ENCODE data around the gene UNC79.

The UNC79 gene

DNA sequence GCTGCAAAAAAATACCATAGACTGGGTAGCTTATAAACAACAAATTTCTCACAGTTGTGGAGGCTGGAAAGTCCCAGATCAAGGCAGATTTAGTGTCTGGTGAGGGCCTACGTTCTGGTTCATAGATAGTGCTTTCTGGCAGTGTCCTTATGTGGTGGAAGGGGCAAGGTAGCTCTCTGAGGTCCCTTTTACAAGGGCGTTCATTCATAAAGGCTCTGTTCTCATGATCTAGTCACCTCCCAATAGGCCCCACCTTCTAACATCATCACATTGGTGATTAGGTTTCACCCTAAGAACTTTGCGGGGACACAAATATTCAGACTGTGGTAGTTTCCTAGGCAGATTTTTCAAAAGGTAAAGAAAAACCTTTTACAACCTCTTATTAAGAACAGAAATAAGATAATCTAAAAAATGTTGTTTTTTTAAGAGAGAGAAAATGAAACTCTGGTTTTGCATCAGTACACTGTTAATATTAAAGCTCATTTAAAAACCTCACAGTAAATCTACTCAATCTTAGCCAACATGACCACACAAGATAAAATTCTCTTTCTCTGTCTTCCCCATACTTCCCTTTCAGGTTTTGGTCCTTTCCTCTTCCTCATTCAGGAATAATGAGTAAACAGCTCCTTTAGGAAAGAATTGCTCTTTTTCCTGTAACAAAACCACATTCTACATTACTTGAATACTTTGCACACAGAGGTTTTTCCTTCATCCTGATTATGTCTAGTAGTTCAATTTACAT lies 117.5 kb downstream of the UNC79 start:
- DNase-seq (ENCODE audit: low read depth, low spot score), result no peak

DNA sequence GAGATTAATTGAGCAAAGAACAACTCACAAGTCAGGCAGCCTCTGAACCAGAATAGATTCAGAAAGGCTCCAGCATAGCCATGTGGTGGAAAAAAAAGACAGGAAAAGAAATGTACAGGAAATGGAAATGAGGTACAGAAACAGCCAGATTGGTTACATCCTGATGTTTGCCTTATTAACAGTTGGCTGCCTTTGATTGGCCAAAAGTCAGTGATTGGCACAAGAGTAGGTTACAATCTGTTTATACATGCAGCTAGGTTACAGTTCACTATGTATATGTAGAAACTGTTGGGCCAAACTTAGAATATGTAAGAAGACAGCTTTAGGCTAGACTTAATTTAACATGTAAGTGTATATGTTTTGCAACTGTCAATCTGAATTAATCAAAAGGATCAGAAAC lies 118.9 kb downstream of the UNC79 start:
- DNase-seq (ENCODE audit: low read depth, low spot score), result no peak

DNA sequence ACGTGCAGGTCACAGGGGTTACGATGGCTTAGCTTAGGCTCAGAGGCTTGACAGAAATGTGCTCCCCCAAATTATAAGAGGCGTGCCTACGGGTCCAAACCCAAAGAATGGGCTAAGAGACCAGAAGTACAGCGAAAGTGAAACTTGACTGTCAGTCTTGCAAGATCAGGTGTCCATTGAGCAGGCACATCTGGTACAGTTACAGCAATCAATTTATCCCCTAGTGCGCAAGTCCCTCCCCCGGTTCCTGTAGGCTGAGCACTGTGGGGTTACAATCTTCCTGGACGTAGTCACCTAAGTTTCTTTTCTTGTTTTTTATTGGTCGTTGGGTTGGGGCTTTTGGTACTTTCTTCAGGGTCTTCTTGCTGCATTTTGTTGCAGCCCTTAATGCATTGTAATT lies 134.2 kb downstream of the UNC79 start:
- no peak for DNase-seq (ENCODE audit: low read depth, low spot score)

DNA sequence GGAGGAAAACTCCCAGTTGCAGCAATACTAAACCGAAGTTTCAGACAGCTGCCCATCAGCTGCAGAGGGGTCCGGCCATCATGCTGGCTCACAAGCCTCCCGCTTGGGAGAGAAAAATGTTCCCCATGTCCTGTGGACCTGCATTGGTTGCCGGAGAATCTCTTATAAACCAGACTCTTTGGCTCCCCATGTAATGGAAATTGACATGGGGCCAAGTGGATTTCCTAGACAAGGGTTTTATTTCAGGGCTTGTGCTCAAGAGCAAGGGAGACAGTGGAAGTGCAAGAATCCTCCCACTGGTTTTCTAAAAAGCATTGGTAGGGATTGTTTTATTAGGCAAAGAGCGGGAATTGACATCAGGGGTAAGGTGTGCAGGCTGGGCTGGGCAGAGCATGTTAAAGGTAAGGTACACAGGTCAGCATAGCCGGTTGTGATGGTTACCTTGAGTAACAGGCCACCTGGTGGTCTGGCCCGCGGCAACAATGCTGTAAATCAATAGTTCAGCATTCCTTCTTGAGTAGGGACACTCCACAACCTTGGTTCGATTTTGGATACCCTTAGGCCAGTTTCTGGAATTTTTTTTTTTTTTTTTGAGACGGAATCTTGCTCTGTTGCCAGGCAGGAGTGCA lies 135.4 kb downstream of the UNC79 start:
- DNase-seq (ENCODE audit: low read depth, low spot score), result no peak

DNA sequence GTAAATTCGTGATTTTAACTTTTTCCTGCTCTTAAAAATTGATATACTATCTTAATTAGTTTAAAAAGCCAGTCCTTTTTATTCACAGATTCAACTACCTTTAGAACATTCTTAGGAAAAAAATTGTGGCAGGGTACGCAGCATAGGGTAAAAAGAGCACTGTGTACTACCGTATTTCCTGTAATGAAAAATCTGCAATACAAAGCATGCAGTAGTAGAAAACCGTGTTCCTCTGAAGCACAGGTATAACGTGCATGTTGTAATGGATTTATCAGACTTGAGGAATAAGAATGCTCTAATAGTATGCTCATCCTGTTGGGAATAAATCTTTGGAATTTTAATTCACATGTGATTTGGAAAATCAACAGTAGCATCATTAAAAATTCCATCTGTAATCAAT lies 140.5 kb downstream of the UNC79 start:
- DNase-seq (ENCODE audit: low read depth, low spot score), result no peak

DNA sequence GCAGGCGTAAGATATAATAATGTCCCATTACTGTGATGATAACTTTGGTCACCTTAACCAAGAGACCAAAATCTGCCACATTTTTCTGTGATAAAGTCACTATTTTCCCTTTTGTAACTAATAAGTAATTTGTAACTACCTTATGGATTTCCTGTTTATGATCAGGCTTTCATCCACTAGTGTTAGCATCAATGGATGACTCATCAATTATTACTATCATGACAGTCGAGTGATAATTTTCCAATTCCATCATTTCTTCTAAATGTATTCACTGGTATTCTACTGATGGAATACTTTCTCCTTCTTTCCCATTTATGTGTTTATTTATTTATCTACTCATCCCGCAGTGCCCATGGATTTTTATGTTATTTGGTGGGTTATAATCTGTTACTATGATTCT lies 148.4 kb downstream of the UNC79 start:
- no peak for DNase-seq (ENCODE audit: low read depth, low spot score)

DNA sequence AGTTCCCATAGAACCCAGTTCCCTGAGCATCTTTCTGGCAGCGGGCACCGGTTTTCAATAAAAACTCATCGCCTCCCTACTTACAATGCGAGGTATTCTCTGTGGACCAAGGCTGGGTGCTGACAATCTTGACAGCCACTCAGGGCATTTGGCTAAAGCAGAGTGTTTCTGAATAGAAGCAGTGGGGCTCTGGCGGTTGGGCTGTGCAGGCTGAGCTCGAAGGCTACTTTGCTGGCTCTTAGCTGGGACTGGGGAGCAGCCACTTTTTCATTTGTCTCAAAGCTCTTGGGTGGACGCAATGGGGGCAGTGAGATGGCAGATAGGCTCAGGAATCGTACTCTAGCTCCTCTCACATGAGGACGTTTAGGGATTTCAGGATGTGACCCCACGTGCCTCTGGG lies 151.8 kb downstream of the UNC79 start:
- DNase-seq (ENCODE audit: low read depth, low spot score), result no peak

DNA sequence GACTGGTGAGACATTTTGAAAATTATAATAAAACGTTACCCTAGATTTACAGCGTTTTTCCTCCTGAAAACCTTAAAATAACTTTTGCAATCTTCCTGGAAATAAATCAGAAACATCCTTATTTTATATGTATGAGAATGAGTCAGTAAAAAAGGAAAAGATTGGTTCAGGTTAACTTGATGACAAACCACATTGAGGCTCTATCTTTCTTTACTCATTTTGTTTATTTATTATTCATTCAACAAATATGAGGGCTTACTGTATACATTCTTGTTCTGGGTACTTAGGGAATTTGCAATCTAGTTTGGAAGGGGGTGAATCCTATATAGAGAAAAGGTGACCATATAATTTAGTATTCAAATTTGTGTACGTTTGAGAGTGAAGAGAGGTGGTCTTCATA lies 156.6 kb downstream of the UNC79 start:
- DNase-seq (ENCODE audit: low read depth, low spot score), result no peak

DNA sequence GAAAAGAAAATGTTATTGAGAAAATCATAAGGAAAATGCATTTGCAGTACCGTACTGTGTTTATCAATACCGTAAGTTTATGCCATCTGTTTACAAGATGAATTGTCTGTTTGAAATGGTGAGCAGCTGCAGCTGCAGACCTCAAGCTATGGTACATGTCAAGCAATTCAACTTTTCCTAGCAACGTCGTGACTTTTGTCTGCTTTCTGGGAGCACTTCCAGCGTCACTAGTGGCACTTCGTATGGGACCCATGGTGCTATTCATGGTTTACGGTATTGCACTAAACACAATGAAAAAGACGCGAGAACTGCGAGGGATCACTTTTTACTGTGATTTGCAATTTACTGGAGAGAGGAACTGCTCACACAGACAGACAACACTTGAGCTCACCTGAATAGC lies 160.8 kb downstream of the UNC79 start:
- no peak for DNase-seq (ENCODE audit: low read depth, low spot score)

DNA sequence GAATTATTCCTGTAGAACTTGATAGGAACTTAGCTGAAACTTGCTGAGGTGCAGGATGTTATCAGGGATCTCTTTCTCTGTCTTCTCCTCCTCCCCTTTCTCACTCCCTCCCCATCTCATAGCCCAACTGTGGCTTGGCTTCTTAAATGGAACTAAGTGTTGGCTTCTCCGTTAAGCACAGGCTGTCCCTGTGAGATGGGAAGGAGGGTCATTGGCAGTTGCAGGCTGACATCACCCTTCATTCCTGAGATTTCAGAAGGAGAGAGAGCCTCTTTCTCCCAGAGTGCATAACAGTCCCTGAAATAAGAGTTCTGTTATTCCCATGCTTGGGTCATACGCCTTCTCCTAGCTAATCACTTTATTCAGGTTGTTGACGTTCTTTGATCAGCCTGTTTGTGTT lies 162.0 kb downstream of the UNC79 start:
- no peak for DNase-seq (ENCODE audit: low read depth, low spot score)

DNA sequence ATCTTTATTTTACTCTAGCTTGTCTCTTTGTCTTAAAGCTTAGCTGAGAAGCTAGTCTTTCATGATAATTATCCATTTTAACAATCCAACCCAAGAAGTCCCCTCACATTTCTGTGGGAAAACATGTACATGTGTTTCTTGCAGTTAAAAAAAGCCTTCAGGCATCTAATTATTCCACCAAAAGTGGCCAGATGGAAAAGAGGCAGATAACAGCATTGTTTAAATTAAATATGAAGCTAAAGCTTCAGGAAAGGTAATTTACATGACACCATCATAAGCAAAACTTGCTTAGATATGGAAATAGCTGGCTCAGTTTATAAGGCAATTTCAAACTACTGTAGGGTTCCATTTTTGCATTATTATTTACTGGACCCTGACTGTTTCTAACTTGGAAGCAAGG lies 175.4 kb downstream of the UNC79 start:
- no peak for DNase-seq (ENCODE audit: low read depth, low spot score)

DNA sequence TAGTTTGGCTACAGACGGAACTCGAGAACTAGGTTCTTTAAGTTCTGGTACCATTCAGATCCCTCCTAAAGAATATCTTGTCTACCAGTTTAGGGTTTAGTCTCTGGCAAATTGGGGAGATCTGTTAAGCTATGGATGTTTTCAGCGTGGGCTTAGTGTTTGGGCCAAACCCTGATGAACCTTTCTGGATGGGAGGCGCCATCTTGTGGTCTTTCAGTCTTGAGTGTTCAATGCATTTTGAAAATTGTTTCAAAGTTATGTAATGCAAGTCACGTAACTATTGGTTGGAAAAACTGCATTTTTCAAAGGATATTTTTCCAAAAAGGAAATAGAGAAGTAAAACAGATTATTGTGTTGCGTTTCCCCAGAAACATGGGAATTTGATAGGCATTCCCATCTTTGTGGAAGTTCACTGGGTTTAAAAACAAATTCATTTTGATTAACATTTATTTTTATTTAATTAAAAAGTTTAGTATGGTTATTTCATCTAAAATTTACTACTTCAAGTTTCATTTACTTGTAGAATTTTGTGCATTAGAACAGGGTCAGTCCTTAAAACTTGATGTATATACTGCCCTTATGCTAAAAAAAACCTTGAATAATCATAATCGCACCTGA lies 188.5 kb downstream of the UNC79 start:
- DNase-seq (ENCODE audit: low read depth, low spot score), result peak; percentile 6

DNA sequence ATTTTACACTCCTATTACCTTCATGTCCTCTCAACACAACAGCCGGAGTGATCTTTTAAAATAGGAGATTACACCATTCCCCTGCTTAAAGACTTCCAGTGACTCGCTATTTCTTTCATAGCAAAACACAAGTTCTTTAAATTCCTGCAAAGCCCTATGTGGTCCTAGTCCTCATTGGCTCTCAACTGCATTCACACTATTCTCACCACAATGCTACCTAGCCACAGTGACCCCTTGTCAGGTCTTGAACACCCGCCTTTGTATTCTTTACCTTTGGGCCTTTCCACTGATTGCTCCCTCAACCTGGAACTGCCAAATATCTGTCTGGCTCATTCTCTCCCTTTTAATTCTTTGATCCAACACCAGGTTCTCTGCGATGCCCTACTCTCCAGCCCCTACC lies 197.3 kb downstream of the UNC79 start:
- DNase-seq (ENCODE audit: low read depth, low spot score), result no peak

DNA sequence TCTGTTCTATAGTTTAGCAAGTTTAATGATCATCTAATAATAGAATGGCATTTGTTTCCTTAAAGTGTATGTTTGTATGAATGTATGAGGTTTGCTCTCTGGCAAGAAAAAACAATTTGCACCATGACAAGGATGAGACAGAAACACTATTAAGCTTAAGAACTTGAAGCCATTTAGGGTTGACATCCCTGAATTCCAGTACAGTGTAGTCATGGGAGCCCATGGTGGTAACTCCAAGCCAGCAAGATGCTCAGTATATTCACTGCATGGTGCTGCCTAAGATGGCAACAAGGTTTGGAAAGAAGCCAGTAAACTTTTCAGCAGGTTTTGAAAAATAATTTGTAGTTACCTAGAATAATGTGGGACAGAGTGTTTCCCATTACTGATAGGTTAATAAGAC lies 198.9 kb downstream of the UNC79 start:
- no peak for DNase-seq (ENCODE audit: low read depth, low spot score)

DNA sequence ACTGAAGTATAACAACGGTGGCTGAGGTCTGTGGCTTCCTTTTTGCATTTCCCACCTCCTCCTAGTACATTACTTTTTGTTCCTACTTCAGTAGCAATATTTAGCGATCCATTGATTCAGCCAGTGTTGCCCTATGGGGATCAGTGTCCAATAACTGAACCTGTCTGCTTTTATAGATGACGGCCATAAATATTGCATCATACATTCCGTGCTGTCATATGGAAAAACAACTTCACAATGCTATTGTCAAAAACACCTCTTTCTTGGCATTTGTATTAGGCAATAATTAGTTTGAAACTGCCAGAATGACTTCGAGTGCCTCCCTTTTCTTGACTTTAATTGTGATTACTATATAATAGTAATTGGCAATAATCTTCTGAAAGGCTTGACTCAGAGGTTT lies 208.1 kb downstream of the UNC79 start:
- no peak for DNase-seq (ENCODE audit: low read depth, low spot score)

DNA sequence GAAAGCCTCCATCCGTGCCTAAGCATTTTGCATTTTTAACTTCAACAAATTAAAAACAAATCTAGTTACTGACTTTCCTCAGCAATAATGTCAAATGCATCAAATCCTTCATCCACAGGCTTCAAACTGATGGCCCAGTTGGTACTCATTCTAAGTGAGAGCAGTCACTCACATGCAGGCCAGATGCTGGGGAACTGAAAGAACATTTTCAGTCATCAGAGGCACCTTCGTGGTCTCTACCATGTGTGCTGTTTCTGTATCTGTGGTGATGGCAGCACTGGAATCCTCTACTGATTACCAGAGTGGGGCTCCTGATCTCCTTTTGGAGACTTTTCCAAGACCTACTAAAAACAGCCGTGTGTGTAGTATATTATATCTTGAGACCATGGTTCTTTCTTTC lies 212.4 kb downstream of the UNC79 start:
- DNase-seq (ENCODE audit: low read depth, low spot score), result no peak

DNA sequence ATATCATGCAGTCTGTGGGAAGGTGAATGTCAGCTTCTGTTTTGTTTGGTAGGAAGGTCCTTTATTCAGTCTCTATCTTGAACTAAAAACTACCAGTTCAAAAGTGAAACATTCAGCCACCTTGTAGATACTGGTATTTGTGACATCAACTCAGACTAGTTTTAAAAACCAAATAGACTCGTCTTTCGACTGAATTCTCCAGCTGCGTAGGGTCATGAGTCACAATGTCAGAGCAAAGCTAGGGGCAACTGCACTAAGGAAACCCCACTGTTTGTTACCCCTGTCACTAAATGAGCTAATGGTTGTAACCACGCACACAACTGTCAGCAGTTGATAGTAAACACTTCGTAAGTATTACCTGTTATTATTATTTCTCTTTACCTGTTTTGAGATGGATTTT lies 212.9 kb downstream of the UNC79 start:
- DNase-seq (ENCODE audit: low read depth, low spot score), result no peak

DNA sequence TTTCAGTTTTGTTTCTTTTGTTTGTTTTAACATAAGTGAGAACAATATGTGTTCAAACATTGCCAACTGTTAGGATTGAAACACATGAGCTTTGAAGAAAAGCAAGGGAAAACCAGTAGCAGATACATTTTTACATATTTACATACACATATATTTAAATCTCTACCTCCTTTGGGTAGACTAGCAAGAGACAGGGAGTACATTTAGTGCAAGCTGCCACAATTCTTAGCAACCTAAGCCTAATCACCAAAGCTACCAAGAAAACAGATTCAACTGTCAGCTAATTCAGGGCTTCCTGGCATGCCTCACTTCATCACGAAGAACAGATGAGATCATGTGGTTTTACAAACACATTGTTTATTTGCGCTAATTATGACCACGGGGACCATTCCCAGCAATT lies 214.5 kb downstream of the UNC79 start:
- no peak for DNase-seq (ENCODE audit: low read depth, low spot score)

DNA sequence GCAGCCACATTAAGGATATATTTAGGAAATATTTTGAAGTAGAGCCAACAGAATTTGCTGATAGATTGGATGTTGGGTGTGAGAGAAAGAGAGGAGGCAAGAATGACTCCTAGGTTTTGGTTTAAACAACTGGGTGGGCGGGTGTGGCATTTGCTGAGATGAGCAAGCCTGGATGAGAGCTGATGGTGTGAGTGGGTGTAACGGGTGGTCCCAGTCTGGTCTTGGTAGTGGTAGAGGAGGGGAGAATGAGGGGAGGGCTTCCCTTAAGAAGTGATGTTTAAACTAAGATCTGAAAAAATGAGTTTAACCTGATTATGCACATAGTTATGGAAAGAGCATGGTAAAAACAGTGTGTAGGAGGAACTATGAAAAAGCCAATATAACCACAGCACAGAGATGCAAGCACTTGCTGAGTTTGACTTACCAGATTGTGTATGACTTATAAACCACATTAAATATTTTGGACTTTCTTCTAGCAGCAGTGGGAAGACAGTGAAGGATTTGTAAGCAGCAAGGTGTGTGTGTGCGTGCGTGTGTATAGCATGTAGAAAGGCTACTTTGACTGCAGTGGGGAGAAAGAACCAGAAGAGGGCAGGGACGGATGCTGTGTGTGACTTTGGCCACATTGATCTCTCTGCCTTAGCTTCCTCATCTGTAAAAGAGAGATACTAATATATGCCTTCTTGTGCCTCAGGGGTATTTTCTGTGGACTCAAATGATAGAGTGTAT lies 217.9 kb downstream of the UNC79 start:
- no peak for DNase-seq (ENCODE audit: low read depth, low spot score)

DNA sequence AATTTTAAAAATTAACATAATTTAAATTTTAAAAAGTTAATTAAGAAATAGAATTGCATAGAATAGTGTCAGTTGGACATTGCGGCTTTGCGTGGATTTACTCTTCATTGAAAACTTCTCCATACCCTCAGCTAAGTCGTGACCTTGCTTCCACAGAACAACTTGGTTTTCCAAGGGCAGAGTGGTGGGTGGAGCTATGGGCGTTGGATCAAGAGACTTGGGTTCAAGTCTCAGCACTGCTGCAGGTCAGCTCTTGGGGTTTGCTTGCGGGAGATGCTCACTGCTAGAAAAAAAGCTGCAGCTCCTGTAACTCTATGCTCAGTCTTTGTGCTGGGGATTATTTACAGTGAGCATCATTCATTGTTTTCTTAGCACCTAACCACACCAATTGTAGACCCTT lies 223.9 kb downstream of the UNC79 start:
- DNase-seq (ENCODE audit: low read depth, low spot score), result no peak

DNA sequence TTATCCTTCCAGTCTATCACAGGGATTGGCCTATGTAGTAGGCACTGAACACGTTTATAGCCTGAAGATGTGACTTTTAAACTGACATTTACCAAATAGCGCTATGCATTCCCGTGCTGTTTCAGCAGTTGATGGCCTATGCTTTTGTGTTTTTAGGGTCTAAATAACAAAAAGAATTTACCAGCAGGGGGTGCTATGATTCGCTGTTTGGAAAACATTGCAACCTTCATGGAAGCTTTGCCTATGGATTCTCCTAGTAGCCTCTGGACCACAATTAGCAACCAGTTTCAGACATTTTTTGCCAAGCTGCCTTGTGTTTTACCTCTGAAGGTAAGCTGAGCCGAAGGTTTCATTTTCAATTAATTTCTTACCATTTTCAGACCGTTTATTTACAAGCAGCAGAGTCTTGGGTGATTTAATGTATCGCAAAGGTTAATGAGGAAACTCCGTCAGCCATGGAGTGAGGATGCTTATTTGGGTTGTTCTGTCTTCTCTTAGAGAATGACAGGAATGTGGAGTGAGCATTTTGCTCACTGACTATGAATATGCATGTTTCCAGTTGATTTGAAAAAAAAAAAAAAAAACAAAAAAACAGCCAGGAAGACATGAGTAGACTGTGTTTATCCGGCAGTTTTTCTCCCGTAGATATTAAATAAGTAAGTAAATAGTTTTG lies 224.5 kb downstream of the UNC79 start:
- DNase-seq (ENCODE audit: low read depth, low spot score), result no peak

DNA sequence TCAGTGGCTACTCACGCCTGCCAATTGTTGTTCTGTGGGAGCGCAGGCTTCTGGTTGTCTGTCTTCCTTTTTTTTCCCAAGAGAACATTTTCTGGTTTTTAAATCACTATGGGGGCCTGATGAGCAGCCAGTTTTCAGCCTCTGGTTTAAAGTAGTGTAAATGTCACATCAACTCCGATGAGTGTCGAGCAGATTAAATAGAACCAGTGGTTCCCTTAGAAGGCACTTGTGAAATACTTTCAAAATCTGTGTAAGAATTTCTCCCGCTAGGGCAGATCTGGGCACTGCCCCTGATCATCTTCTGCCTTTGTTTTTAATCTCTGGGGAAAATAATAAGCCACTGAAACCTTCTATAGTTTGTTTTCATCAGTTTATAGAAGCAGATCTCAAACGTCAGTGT lies 227.1 kb downstream of the UNC79 start:
- DNase-seq (ENCODE audit: low read depth, low spot score), result no peak

Measured in smooth muscle cell of the brain vasculature (primary cell).